ENCODE results near the gene FCER1G. TPM values are rescaled to one million over a fixed set of nuclear protein-coding genes. Genes with fewer than 3 reads are reported as not detected.
A peak's percentile ranks its signal among the peaks of the same experiment; 100 is the strongest.

FCER1G gene
- total RNA-seq, 4 donors from 2014 or later, result 16.3 to 70.9 (median 22.3) TPM

DNA sequence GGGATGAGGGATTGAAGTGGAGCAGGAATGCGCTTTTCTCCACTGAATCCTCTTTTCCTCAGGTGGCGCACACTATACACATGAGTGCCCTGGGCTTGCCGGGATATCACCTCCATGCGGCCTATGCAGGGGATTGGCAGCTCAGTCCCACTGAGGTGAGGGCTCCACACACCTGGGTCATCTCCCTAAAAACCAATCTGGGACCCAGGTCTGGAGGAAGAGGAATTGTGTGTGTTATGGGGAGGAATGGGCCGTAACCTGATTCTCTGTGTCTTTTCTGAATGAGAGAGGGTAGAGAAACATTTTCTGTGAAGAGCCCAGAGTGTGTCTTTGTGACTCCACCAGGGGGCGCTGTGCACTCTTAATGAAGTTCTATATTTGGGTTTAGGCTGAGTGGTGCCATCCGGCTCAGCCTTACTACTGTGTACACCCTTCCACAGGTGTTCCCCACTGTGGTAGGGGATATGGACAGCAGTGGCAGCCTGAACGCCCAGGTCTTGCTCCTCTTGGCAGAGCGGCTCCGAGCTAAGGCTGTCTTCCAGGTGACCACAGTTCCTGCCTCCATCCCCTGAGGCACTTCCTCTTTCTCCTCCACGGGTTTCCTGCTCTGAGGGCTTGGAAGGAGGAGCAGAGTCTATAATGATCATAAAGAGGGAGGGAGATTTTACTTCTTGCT is 12.2 kb downstream of the FCER1G start:
- peaks cover 10 to 14% of the 10 kb centered on the region in 2 donors for H3K36me3 ChIP-seq
- DNase-seq, result peak; percentile 78 to 86
- H3K4me3 ChIP-seq (replicated peaks in 1 of 3), result no peak overlapping the region
- H3K9me3 ChIP-seq, result no peaks in the 10 kb centered on the region
- H3K27ac ChIP-seq, result peak overlapping the region in 2 of 3 donors; percentile 46 to 53
- WGBS, 2 donors, result 41 to 46% methylated on average over 11 of the region's 11 CpGs
- H3K27me3 ChIP-seq, result no peaks in the 10 kb centered on the region
- peaks cover 16 to 19% of the 10 kb centered on the region in 2 donors for H3K4me1 ChIP-seq
- intact Hi-C loops (cut with DNase I), result loop anchor here (5.0 to 10.0 kb wide), 3 partner anchors 53 to 155 kb away; partner anchors contain the start of genes B4GALT3 and MPZ
- no peak for TF ChIP-seq POLR2A (IDR thresholded peaks at IDR 0.05)
- TF ChIP-seq, protein P1, sequence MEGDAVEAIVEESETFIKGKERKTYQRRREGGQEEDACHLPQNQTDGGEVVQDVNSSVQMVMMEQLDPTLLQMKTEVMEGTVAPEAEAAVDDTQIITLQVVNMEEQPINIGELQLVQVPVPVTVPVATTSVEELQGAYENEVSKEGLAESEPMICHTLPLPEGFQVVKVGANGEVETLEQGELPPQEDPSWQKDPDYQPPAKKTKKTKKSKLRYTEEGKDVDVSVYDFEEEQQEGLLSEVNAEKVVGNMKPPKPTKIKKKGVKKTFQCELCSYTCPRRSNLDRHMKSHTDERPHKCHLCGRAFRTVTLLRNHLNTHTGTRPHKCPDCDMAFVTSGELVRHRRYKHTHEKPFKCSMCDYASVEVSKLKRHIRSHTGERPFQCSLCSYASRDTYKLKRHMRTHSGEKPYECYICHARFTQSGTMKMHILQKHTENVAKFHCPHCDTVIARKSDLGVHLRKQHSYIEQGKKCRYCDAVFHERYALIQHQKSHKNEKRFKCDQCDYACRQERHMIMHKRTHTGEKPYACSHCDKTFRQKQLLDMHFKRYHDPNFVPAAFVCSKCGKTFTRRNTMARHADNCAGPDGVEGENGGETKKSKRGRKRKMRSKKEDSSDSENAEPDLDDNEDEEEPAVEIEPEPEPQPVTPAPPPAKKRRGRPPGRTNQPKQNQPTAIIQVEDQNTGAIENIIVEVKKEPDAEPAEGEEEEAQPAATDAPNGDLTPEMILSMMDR (IDR thresholded peaks at IDR 0.05), result peak; percentile 78 to 90 (median 80)

DNA sequence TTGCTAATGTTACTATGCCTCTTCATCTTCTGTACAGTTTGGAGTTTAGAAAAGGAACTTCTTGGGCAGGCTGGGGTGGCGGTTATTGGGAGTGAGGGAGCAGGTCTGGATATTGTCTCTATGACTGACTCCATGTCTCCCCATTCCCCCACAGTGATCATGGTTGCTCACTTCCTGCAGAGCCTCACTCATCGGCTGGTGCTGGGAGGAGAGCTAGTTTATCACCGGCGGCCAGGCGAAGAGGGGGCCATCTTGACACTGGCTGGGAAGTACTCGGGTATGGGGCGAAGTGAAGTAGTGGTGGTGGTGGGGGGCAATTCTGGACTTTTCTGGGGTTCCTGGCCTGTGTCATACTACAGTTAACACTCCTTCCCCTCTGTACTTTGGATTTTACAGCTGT is 12.9 kb downstream of the FCER1G start:
- no peak overlapping the region for H3K27ac ChIP-seq
- intact Hi-C loops (cut with DNase I), result loop anchor here (5.0 to 10.0 kb wide), 3 partner anchors 53 to 154 kb away; partner anchors contain the start of genes B4GALT3 and MPZ
- no peak for DNase-seq
- 83 to 98% methylated on average over 1 to 7 of the region's 7 CpGs for WGBS, 2 donors
- peaks cover 16 to 19% of the 10 kb centered on the region in 2 donors for H3K4me1 ChIP-seq
- no peaks in the 10 kb centered on the region for H3K9me3 ChIP-seq
- H3K4me3 ChIP-seq (replicated peaks in 1 of 3), result no peak overlapping the region
- TF ChIP-seq, protein P1 (IDR thresholded peaks at IDR 0.05), result no peak
- no peak for TF ChIP-seq POLR2A (IDR thresholded peaks at IDR 0.05)
- H3K27me3 ChIP-seq, result no peaks in the 10 kb centered on the region
- peaks cover 10 to 14% of the 10 kb centered on the region in 2 donors for H3K36me3 ChIP-seq

DNA sequence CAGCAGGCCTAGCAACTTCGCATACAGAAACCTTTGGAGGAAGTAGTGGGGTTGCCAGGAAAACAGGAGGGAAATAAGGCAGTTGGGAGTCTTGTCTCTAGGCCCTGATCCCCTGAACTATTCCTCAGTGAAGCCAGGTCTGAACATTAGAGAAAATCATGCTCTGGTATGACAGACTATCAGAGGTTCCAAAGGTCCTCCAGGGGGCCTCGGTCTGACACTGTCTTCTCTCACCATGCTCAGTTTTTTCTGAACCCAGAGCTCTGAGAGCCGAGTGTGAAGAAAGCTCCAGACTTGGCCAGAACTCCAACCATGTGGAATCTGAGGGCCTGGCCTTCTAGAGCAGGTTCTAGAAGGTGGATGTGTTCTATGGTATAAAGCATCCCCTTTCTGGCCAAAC is 14.8 kb downstream of the FCER1G start:
- intact Hi-C loops (cut with DNase I), result loop anchor here (5.0 to 10.0 kb wide), 4 partner anchors 55 to 152 kb away; partner anchors contain the start of genes B4GALT3, CFAP126 and MPZ
- Histone ChIP-seq H3K36me3 (peaks cover 10 to 14% of the 10 kb centered on the region in 2 donors), H3K9me3 (no peaks in the 10 kb centered on the region), H3K27ac (no peak overlapping the region), H3K4me3 (replicated peaks in 1 of 3) (no peak overlapping the region), H3K4me1 (peaks cover 16 to 19% of the 10 kb centered on the region in 2 donors), H3K27me3 (no peaks in the 10 kb centered on the region)
- no peak for DNase-seq
- 55 to 64% methylated on average over 3 of the region's 3 CpGs for WGBS, 2 donors
- TF ChIP-seq, protein P1 (IDR thresholded peaks at IDR 0.05), result no peak
- no peak for TF ChIP-seq POLR2A (IDR thresholded peaks at IDR 0.05)

DNA sequence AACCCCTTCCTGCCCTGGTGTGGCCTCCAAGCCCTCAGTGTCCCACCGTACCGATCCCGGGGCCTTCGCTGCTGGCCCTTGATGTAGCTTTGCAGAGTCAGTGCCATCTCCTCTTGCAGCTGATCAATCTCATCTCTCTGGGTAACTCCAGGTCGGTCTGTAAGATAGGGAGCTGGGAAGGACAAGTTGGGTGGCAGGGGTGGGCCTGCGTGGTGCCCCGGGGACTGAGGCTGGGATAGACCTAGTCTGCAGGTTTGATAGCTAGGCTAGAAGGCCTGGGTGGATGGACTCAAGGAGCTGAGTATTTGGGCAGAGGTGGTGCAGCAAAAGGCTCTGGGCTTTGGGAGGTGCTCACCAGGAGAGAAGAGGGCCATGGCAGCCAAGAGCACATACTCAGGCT is 15.7 kb downstream of the FCER1G start:
- no peak for TF ChIP-seq POLR2A (IDR thresholded peaks at IDR 0.05)
- TF ChIP-seq, protein P1 (IDR thresholded peaks at IDR 0.05), result no peak
- intact Hi-C loops (cut with DNase I), result loop anchor here (5.0 kb wide), 1 partner anchor 137 kb away; the partner anchor contains the start of gene CFAP126
- H3K36me3 ChIP-seq, result peaks cover 10 to 14% of the 10 kb centered on the region in 2 donors
- H3K27me3 ChIP-seq, result no peaks in the 10 kb centered on the region
- no peak for DNase-seq
- no peaks in the 10 kb centered on the region for H3K9me3 ChIP-seq
- H3K27ac ChIP-seq, result no peak overlapping the region
- H3K4me3 ChIP-seq (replicated peaks in 1 of 3), result no peak overlapping the region
- 92 to 95% methylated on average over 7 of the region's 7 CpGs for WGBS, 2 donors
- H3K4me1 ChIP-seq, result peaks cover 11 to 15% of the 10 kb centered on the region in 2 donors

DNA sequence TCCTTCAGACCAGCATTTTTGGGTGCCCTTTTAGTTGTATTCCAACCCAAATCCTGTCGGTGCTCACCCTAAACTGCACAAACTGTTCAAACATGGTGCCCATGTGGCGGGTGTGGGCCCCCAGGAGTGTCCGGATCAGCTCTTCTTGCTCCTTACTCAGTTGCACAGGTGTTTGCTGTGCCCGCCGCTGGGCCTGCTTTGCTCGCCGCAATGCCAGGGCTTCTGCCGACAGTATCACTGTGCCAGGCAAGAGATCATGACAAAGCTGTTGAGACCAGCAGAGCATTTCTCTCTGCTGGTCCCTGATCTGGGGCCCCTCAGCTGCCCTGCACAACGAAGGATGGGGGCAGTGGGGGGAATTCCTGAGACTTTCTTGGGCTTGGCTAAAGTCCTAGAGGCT is 18.0 kb downstream of the FCER1G start:
- Histone ChIP-seq H3K4me1 (no peaks in the 10 kb centered on the region), H3K4me3 (replicated peaks in 1 of 3) (no peak overlapping the region), H3K36me3 (peaks cover 10 to 14% of the 10 kb centered on the region in 2 donors), H3K27me3 (no peaks in the 10 kb centered on the region), H3K27ac (no peak overlapping the region), H3K9me3 (no peaks in the 10 kb centered on the region)
- WGBS, 2 donors, result 81% methylated on average over 8 to 9 of the region's 9 CpGs
- intact Hi-C loops (cut with DNase I), result loop anchor here (5.0 kb wide), 1 partner anchor 134 kb away; the partner anchor contains the start of gene CFAP126
- no peak for DNase-seq
- TF ChIP-seq, protein P1 (IDR thresholded peaks at IDR 0.05), result no peak
- no peak for TF ChIP-seq POLR2A (IDR thresholded peaks at IDR 0.05)
